Measurements from ENCODE around the gene TBC1D3B.

DNA sequence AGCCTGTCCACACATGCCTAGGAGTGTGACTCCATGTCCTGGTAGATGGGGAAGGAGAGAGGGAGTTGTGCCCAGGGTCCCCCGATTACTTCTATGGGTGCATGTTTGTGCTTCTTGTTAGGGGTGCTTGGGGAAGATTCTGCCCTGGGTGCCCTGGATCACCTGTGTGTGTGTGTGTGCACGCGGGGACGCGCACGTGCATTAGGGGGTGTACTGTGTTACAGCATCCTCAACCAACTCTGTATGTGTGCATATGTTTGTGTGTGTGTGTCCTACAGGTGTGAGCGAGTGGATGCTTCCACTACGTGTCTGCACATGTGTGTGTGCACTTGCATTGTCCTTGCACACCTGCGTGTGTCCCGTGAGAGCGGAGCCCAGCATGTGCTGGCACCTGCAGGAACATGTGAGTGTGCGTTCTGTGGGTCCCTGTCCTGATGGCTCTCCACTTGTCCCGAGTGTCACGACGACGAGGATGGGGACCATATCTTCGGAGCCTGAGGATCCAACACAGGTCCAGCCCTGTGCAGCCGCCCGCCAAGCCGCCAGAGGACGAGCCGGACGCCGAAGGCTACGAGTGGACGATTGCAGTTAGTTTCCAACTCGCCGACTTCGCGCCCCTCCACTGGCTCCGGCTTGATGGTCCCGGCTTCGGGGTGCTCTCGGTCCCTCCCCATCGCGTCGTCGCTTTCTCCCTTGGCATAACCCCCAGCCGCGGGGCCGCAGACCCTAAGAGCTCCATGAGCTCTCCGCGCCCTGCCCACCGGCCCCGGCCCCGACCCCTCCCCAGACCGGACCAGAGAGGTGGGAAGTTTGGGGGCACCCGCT, 6.0 kb upstream of the TBC1D3B start:
- TF ChIP-seq POLR2AphosphoS5 (IDR thresholded peaks at IDR 0.05) (no peak), CTCF (IDR thresholded peaks at IDR 0.05) (no peak), EP300 (IDR thresholded peaks at IDR 0.05) (no peak), POLR2A (IDR thresholded peaks at IDR 0.05; ENCODE audit: low read depth) (no peak)

Measured in esophagus muscularis mucosa (tissue), 4 donors.